ENCODE data around the gene TMEM45A.

GRCh38 chr3:100531093-100531492 lies 38.7 kb downstream of the TMEM45A start:
- TF ChIP-seq CTCF (IDR thresholded peaks at IDR 0.05): no peak
- TF ChIP-seq POLR2A (IDR thresholded peaks at IDR 0.05): no peak
